Heart left ventricle (tissue), 16 donors: Measurements from ENCODE around the gene MROH7. TPM values are rescaled to one million over a fixed set of nuclear protein-coding genes. Genes with fewer than 3 reads are reported as not detected.

Experiments used
- ATAC-seq, 4 donors: fragments of 200-7000 bp; cut with Tn5 transposase; one replicate each; pipeline ENCODE4 v1.9.1; 2020 to 2022; ENCODE audit warnings: moderate library complexity in 4 of 4, mild to moderate bottlenecking in 3 of 4, moderate number of reproducible peaks in 1 of 4
- DNase-seq, 5 donors: peaks; one replicate each; pipeline ENCODE4 v3.0.0-alpha.2; 2020
- H3K27ac ChIP-seq, 12 donors: fragments of 200-600 bp; sonication (generic) in 4 of 12; one replicate each; pipeline versions ENCODE4 v1.5.0 to v1.8.0; 2016 to 2022; ENCODE audit warnings: mild to moderate bottlenecking in 2 of 12
- H3K27me3 ChIP-seq, 9 donors: fragments of 200-600 bp; sonication (generic) in 2 of 9; one replicate each; pipeline versions ENCODE4 v1.5.1 to v1.8.0; 2016 to 2022; ENCODE audit warnings: mild to moderate bottlenecking in 3 of 9
- H3K36me3 ChIP-seq, 9 donors: fragments of 200-600 bp; sonication (generic) in 2 of 9; one replicate each; pipeline versions ENCODE4 v1.5.0 to v1.8.0; 2018 to 2022; ENCODE audit warnings: mild to moderate bottlenecking in 2 of 9
- H3K4me1 ChIP-seq, 12 donors: fragments of 200-600 bp; sonication (generic) in 4 of 12; one replicate each; pipeline versions ENCODE4 v1.5.0 to v1.8.0; 2016 to 2022; ENCODE audit warnings: mild to moderate bottlenecking in 3 of 12
- H3K4me3 ChIP-seq, 12 donors: fragments of 200-600 bp; sonication (generic) in 4 of 12; one replicate each; pipeline versions ENCODE4 v1.5.0 to v1.8.0; 2017 to 2022; ENCODE audit warnings: mild to moderate bottlenecking in 9 of 12, moderate library complexity in 4 of 12
- H3K9me3 ChIP-seq, 12 donors: fragments of 200-600 bp; sonication (generic) in 4 of 12; one replicate each; pipeline versions ENCODE4 v1.5.0 to v1.8.0; 2016 to 2022; ENCODE audit warnings: mild to moderate bottlenecking in 1 of 12
- POLR2A ChIP-seq, 2 donors: fragments of 450-650 bp; IDR thresholded peaks; one replicate each; pipeline ENCODE4 v1.6.1; 2017; ENCODE audit warnings: antibody characterized with exemption in 2 of 2, mild to moderate bottlenecking in 2 of 2, moderate library complexity in 2 of 2
- WGBS, 4 donors: extraction: QIAGEN DNeasy Blood & Tissue Kit in 2 of 4; methylation state at CpG; one replicate each; pipeline versions ENCODE4 v1.1.5 to v1.1.7; 2013 to 2018; 5-methylcytosine and 5-hydroxymethylcytosine counted together
- intact Hi-C, 10 donors: fragments of 100-400 bp; cut with DNase I; formaldehyde crosslinking; loops; one replicate each; pipeline versions ENCODE4 v1.11.1 to v1.14.2; 2022
- polyA plus RNA-seq, 2 donors: library from polyadenylated mRNA; stranded (reverse); fragments of 200-250 nt; gene quantifications; one replicate each; pipeline ENCODE4 v1.2.3, GENCODE V29; 2013
- total RNA-seq, 9 donors: library from RNA; depleted of rRNA in 2 of 9; stranded (reverse); fragments of >200 nt in 2 of 9; fragmentation: NEBNext Ultra II Directional in 3 of 9; extraction: Animal tissue kit (Norgen Biotek cat#: 25700) in 3 of 9; gene quantifications; one replicate each; pipeline versions ENCODE4 v1.1.0 to v1.2.4, GENCODE V29; 2016 to 2023
- TF ChIP-seq, protein P1 (sequence below), 12 donors: fragments of 200-600 bp; sonication (generic) in 4 of 12; IDR thresholded peaks; one replicate each; pipeline versions ENCODE4 v1.5.0 to v1.8.0; 2018 to 2022; ENCODE audit warnings: antibody characterized with exemption in 12 of 12, mild to moderate bottlenecking in 5 of 12
- donor health status: ischemic (EF 13 %, LVEDD 7.1; RV severe dilation, severe dysfunction).
- donor health status: healthy with polysubstance abuse.
- donor health status: DM: no; HTN: yes; CAD: no.
- donor health status: DM: no; HTN: no; CAD: no.
- donor health status: ischemic (EF 25% LVEDD 6.9; RV normal size, moderate dysfunction).
- donor health status: ischemic (EF 25% LVEDD 5.7; RV mildly dilated, moderate dysfunction).
- donor health status: healthy.
- donor health status: DM: yes; HTN: yes; CAD: no.
- donor health status: ischemic (EF 35%, LVEDD 5.7; RV mildly dilated, moderate dysfunction).
- donor health status: nonischemic (EF 11% LVEDD 7.7; RV severe dilation, severe dysfunction).
- donor health status: DM: yes; HTN: yes; CAD: no.
- donor health status: PGD.
- donor health status: ischemic (EF 29% LVEDD 5.4; RV normal size, mild dysfunction).
- donor health status: nonischemic (EF 23%, LVEDD 6.1; RV moderate dilation, normal function).

The MROH7 gene
- total and polyA plus RNA-seq, 11 donors: 2.3 to 18.6 (median 9.2) TPM

DNA sequence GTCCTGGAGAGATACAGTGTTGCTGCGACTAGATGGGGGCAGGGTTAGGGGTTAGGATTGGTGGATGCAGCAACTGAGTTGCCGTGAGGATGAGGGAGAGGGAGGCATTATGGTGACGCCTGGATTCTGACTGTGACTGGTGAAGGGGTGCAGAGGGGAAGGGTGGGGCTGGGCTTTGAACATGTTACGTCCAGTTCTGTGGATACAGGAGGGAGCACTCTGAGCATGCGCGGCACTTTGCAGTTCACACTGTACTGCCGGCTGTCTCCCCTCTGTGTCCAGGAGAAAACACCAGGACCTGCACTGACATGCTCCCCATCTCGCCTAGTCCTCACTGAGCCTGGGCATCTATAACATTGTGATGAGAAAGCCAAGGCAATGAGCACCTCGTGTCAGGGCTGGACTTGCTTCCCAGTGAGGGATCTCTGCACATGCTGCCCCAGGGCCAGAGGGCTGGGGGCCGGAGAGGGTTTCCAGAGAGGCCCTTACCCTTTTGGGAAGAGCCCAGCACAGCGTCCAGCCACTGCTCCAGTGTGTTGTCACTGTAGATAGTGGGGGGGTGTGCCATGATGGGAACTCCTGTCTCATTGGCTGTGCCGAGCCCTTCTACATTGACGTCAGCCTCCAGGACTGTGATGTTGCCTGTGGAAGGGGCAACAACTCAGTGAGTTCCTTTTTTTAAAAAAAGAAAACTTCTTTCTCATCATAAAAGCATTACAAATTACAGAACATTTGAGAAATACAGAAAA, 25.9 kb upstream of the MROH7 start:
- DNase-seq (no peak), ATAC-seq (peak; percentile 41 to 74 (median 66))
- no peaks in the 10 kb centered on the region for H3K9me3 ChIP-seq
- no peak for TF ChIP-seq POLR2A (IDR thresholded peaks at IDR 0.05)
- TF ChIP-seq, protein P1, sequence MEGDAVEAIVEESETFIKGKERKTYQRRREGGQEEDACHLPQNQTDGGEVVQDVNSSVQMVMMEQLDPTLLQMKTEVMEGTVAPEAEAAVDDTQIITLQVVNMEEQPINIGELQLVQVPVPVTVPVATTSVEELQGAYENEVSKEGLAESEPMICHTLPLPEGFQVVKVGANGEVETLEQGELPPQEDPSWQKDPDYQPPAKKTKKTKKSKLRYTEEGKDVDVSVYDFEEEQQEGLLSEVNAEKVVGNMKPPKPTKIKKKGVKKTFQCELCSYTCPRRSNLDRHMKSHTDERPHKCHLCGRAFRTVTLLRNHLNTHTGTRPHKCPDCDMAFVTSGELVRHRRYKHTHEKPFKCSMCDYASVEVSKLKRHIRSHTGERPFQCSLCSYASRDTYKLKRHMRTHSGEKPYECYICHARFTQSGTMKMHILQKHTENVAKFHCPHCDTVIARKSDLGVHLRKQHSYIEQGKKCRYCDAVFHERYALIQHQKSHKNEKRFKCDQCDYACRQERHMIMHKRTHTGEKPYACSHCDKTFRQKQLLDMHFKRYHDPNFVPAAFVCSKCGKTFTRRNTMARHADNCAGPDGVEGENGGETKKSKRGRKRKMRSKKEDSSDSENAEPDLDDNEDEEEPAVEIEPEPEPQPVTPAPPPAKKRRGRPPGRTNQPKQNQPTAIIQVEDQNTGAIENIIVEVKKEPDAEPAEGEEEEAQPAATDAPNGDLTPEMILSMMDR (IDR thresholded peaks at IDR 0.05): no peak
- H3K4me1 ChIP-seq: peaks cover 0 to 4% (median 0%) of the 10 kb centered on the region in 12 donors
- intact Hi-C loops: no loop called here
- H3K27ac ChIP-seq: peak overlapping the region in 2 of 12 donors; percentile 19 to 33
- H3K27me3 ChIP-seq: peaks cover 0 to 7% (median 0%) of the 10 kb centered on the region in 9 donors
- no peaks in the 10 kb centered on the region for H3K36me3 ChIP-seq
- no peak overlapping the region for H3K4me3 ChIP-seq
- 27 to 46% (median 40%) methylated on average over 12 to 13 of the region's 13 CpGs for WGBS, 4 donors

DNA sequence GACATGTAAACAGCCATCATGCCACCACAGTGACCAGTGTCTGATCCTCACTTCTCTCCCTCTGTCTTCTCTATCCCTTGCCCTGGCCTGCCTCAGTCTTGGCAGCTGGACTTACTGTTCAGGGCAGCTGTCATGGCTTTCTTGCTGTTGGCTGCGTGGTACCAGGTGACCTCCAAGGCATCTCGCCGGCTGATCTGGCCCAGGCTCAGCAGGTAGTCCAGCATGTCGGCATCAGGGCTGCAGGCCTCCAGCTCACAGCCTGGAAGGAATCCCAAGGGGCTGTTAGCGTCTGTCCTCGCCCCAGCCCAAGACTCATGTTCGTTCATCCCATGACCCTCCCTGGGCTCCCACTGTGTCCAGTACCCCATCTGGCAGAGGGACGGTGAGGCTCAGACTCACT, 21.8 kb upstream of the MROH7 start:
- WGBS, 4 donors: 52 to 58% (median 56%) methylated on average over 8 of the region's 8 CpGs
- Histone ChIP-seq H3K27me3 (peaks cover 0 to 7% (median 0%) of the 10 kb centered on the region in 9 donors), H3K27ac (no peak overlapping the region), H3K4me1 (peaks cover 0 to 7% (median 1%) of the 10 kb centered on the region in 12 donors), H3K36me3 (no peaks in the 10 kb centered on the region), H3K9me3 (no peaks in the 10 kb centered on the region), H3K4me3 (no peak overlapping the region)
- TF ChIP-seq, protein P1 (IDR thresholded peaks at IDR 0.05): no peak
- no peak for TF ChIP-seq POLR2A (IDR thresholded peaks at IDR 0.05)
- intact Hi-C loops: no loop called here
- no peak for ATAC-seq
- no peak for DNase-seq

DNA sequence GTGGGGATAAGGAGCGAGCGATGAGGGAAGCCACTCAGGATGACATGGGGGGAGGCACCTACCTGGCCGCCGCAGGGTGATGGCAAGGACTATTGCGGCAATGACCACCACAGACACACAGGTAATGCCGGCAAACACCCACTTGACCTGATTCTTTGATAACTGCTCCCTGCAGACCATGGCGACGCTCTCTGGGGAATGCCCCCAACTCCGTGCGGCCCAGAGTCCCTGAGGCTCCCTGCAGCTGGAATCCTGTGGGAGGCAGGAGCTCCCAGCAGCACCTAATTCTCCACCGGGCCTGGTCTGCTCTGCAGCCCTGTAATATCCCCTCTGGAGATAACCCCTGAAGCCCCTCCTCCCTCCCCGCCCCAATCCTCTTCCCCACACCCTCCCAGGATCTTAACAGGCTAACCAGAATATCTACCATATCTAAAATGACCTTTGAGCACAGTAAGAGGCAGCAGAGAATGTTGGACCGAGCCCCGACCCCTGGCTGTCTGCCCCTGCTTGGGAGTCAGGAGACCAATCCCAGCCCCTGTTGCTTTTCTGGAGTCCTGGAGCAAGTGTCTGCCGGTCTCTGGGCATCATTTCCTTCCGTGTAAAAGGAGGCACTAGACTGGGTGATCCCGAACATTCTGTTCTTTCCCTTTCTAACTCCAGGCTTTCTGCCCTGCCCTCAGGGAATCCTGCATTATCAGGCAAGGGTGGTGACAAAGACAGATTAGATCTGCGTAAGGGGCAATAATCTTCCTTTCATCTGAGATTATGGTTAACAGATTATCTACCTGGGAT, 18.2 kb upstream of the MROH7 start, which contains the start of gene FAM151A:
FAM151A (minus strand) TSS at position 310 of the 792 bp plus-strand sequence; CDS start at position 180, 130 bp downstream.
- intact Hi-C loops: no loop called here
- DNase-seq: peak in 3 of 5 donors; percentile 43 to 74 (median 52)
- H3K4me3 ChIP-seq: no peak within 1 kb of the TSS

DNA sequence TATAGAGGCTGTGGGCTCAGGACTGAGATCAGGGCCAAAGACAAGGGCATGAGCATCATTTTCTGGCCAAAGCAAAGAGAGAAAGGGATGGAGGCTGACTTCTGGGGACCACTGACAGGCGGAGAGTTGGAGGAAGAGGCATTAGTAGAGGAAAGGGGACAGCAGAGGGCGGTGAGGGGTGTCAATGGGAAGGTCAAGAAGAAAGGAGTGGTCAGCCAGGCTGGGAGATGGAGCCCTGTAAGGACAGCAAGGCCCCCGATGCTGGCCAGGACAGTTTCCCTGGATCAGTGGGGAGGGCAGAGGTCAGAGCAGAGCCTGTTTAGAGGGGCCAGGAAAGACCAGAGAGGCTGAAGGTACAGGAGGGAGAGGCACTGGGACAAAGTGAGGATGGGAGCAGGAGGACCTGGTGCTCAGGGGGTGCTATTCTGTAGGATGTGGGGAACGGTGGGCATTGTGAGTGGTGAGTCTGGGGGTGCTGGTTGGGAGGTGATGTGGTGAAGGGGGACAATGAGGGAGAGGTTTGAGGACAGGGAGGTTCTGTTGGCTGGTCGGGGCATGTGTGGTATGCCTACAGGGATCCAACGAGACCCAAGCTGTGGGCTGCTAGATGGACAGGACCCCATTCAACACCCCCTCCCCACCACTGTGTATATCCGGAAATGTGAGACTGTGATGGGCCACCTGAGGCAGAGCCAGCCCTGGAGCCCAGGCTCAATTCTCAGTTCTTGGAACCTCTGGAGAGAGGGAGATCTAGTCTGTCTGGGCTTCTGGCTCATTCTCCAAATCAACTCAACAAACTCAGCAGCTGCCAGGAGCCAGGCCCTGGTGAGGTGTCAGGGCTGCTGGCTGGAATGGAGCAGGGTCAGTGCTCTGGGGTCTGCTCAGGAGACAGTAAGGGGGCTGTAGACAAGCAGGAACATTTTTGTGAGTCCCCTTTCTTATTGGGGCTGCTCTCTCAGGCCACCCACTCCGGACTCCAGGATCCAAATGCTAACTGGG, 16.8 kb upstream of the MROH7 start:
- ATAC-seq: peak in 3 of 4 donors; percentile 19 to 48 (median 23)
- no peaks in the 10 kb centered on the region for H3K9me3 ChIP-seq
- DNase-seq: no peak
- H3K4me3 ChIP-seq: no peak overlapping the region
- H3K27me3 ChIP-seq: peaks cover 0 to 5% (median 0%) of the 10 kb centered on the region in 9 donors
- no peak for TF ChIP-seq POLR2A (IDR thresholded peaks at IDR 0.05)
- TF ChIP-seq, protein P1 (IDR thresholded peaks at IDR 0.05): no peak
- intact Hi-C loops: no loop called here
- peaks cover 0 to 7% (median 1%) of the 10 kb centered on the region in 12 donors for H3K4me1 ChIP-seq
- 53 to 81% (median 63%) methylated on average over 8 of the region's 8 CpGs for WGBS, 4 donors
- peak overlapping the region in 2 of 12 donors; percentile 24 to 45 for H3K27ac ChIP-seq
- H3K36me3 ChIP-seq: no peaks in the 10 kb centered on the region

More for the DNA sequence above, 18.2 kb upstream of the MROH7 start, which contains the start of gene FAM151A:
- ATAC-seq: peak; percentile 44 to 61 (median 56)
- no peak for TF ChIP-seq POLR2A (IDR thresholded peaks at IDR 0.05)
- 41 to 58% (median 49%) methylated on average over 15 to 18 of the region's 18 CpGs for WGBS, 4 donors
- Histone ChIP-seq H3K4me1 (peaks cover 0 to 7% (median 1%) of the 10 kb centered on the region in 12 donors), H3K9me3 (no peaks in the 10 kb centered on the region), H3K27ac (peak within 1 kb of the TSS in 4 of 12 donors; percentile 11 to 45 (median 36)), H3K27me3 (peaks cover 0 to 7% (median 0%) of the 10 kb centered on the region in 9 donors), H3K36me3 (no peaks in the 10 kb centered on the region)
